HEK293 (cell line): ENCODE results near the gene MYL9.

Source experiments
- GFI1B ChIP-seq: fragments of 450-650 bp; formaldehyde crosslinking; IDR thresholded peaks from 2 replicates; pipeline ENCODE4 v1.5.1; 2016; ENCODE audit warnings: missing biosample characterization, missing genetic modification characterization
- TF ChIP-seq, protein P1 (sequence below): fragments of 450-650 bp; formaldehyde crosslinking; IDR thresholded peaks from 2 replicates; pipeline ENCODE4 v1.5.1; 2016; ENCODE audit warnings: missing biosample characterization, missing genetic modification characterization
- TF ChIP-seq, protein P2 (sequence below): sonication (generic); formaldehyde crosslinking; IDR thresholded peaks from 2 replicates; pipeline ENCODE4 v1.8.1; 2022; ENCODE audit warnings: mild to moderate bottlenecking, moderate library complexity, missing genetic modification reagents
- TF ChIP-seq, protein P3 (sequence below): fragments of 450-650 bp; IDR thresholded peaks from 2 replicates; pipeline ENCODE4 v1.5.1; 2018; ENCODE audit warnings: missing biosample characterization, mild to moderate bottlenecking, missing genetic modification characterization

- TF ChIP-seq, protein P1, sequence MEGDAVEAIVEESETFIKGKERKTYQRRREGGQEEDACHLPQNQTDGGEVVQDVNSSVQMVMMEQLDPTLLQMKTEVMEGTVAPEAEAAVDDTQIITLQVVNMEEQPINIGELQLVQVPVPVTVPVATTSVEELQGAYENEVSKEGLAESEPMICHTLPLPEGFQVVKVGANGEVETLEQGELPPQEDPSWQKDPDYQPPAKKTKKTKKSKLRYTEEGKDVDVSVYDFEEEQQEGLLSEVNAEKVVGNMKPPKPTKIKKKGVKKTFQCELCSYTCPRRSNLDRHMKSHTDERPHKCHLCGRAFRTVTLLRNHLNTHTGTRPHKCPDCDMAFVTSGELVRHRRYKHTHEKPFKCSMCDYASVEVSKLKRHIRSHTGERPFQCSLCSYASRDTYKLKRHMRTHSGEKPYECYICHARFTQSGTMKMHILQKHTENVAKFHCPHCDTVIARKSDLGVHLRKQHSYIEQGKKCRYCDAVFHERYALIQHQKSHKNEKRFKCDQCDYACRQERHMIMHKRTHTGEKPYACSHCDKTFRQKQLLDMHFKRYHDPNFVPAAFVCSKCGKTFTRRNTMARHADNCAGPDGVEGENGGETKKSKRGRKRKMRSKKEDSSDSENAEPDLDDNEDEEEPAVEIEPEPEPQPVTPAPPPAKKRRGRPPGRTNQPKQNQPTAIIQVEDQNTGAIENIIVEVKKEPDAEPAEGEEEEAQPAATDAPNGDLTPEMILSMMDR: no peak
- TF ChIP-seq, protein P2, sequence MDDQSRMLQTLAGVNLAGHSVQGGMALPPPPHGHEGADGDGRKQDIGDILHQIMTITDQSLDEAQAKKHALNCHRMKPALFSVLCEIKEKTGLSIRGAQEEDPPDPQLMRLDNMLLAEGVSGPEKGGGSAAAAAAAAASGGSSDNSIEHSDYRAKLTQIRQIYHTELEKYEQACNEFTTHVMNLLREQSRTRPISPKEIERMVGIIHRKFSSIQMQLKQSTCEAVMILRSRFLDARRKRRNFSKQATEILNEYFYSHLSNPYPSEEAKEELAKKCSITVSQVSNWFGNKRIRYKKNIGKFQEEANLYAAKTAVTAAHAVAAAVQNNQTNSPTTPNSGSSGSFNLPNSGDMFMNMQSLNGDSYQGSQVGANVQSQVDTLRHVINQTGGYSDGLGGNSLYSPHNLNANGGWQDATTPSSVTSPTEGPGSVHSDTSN: no peak
- TF ChIP-seq, protein P3, sequence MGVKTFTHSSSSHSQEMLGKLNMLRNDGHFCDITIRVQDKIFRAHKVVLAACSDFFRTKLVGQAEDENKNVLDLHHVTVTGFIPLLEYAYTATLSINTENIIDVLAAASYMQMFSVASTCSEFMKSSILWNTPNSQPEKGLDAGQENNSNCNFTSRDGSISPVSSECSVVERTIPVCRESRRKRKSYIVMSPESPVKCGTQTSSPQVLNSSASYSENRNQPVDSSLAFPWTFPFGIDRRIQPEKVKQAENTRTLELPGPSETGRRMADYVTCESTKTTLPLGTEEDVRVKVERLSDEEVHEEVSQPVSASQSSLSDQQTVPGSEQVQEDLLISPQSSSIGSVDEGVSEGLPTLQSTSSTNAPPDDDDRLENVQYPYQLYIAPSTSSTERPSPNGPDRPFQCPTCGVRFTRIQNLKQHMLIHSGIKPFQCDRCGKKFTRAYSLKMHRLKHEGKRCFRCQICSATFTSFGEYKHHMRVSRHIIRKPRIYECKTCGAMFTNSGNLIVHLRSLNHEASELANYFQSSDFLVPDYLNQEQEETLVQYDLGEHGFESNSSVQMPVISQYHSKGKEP (tag by site-specific recombination): no peak
- TF ChIP-seq GFI1B: no peak
Observed at GRCh38 chr20:36579996-36580545, 38.8 kb downstream of the MYL9 start.
